GM12878 (cell line): Measurements from ENCODE around the gene GPATCH2L. TPM values are rescaled to one million over a fixed set of nuclear protein-coding genes. Genes with fewer than 3 reads are reported as not detected.

Source experiments
- ATF7 ChIP-seq: fragments of 450-650 bp; IDR thresholded peaks from 2 replicates; pipeline ENCODE4 v1.6.1; 2016; ENCODE audit warnings: low read depth, mild to moderate bottlenecking
- BCLAF1 ChIP-seq: fragments of 450-650 bp; IDR thresholded peaks from 2 replicates; pipeline ENCODE4 v1.6.1; 2017; ENCODE audit warnings: antibody characterized with exemption, mild to moderate bottlenecking, moderate library complexity
- BRCA1 ChIP-seq: IDR thresholded peaks from 2 replicates; pipeline ENCODE4 v1.6.1; 2011; ENCODE audit warnings: low read depth, low read length, improper control_type of control experiment
- CTCF ChIP-seq, 3 experiments: IDR thresholded peaks in 2 of 3; conservative IDR thresholded peaks in 1 of 3; 2 replicates each; pipeline ENCODE4 v1.5.1; 2011; ENCODE audit warnings: low read depth in 3 of 3, low read length in 3 of 3, mild to moderate bottlenecking in 3 of 3, control low read depth in 2 of 3, moderate library complexity in 2 of 3, inconsistent platforms in 1 of 3, mixed read lengths in 1 of 3; ENCODE audit not compliant: control insufficient read depth in 2 of 3, insufficient read depth in 1 of 3; ENCODE audit errors: extremely low read depth in 1 of 3
- EED ChIP-seq: sonication (generic); IDR thresholded peaks from 2 replicates; pipeline ENCODE4 v1.6.1; 2016; ENCODE audit warnings: antibody characterized with exemption, low read depth
- GABPA ChIP-seq: IDR thresholded peaks from 2 replicates; pipeline ENCODE4 v1.6.1; 2014; ENCODE audit warnings: antibody characterized with exemption, low read depth, mild to moderate bottlenecking, inconsistent platforms
- IKZF1 ChIP-seq: fragments of 450-650 bp; conservative IDR thresholded peaks from 2 replicates; pipeline ENCODE4 v1.6.1; 2017; ENCODE audit warnings: antibody characterized with exemption, mild to moderate bottlenecking
- KAT2A ChIP-seq: conservative IDR thresholded peaks from 2 replicates; pipeline ENCODE4 v1.6.1; 2011; ENCODE audit warnings: low read depth, low read length; ENCODE audit not compliant: control insufficient read depth
- KLF5 ChIP-seq: fragments of 450-650 bp; IDR thresholded peaks from 2 replicates; pipeline ENCODE4 v1.6.1; 2014; ENCODE audit warnings: mild to moderate bottlenecking; ENCODE audit not compliant: partially characterized antibody
- MXI1 ChIP-seq: fragments of 150-350 bp; IDR thresholded peaks from 2 replicates; pipeline ENCODE4 v1.6.1; 2011; ENCODE audit warnings: low read depth, mild to moderate bottlenecking, inconsistent platforms, low read length, improper control_type of control experiment
- NRF1 ChIP-seq: conservative IDR thresholded peaks from 2 replicates; pipeline ENCODE4 v1.6.1; 2011; ENCODE audit warnings: mild to moderate bottlenecking, low read depth, low read length, improper control_type of control experiment
- POLR2AphosphoS2 ChIP-seq: IDR thresholded peaks from 2 replicates; pipeline ENCODE4 v1.6.1; 2011; ENCODE audit warnings: low read depth, mild to moderate bottlenecking, low read length, improper control_type of control experiment, moderate library complexity
- RUNX3 ChIP-seq: IDR thresholded peaks from 2 replicates; pipeline ENCODE4 v1.6.1; 2012; ENCODE audit warnings: low read length, inconsistent platforms
- SKIL ChIP-seq: fragments of 450-650 bp; IDR thresholded peaks from 2 replicates; pipeline ENCODE4 v1.6.1; 2017; ENCODE audit warnings: mild to moderate bottlenecking, low read depth, inconsistent platforms; ENCODE audit not compliant: poor library complexity, severe bottlenecking
- STAT1 ChIP-seq: fragments of 450-650 bp; conservative IDR thresholded peaks from 2 replicates; pipeline ENCODE4 v1.6.1; 2014; ENCODE audit warnings: antibody characterized with exemption, mild to moderate bottlenecking
- SUPT20H ChIP-seq: IDR thresholded peaks from 2 replicates; pipeline ENCODE4 v1.6.1; 2011; ENCODE audit warnings: low read depth, mild to moderate bottlenecking, low read length, moderate library complexity, borderline replicate concordance; ENCODE audit not compliant: control insufficient read depth
- TAF1 ChIP-seq: IDR thresholded peaks from 2 replicates; pipeline ENCODE4 v1.6.1; 2011; ENCODE audit warnings: mild to moderate bottlenecking, low read depth, low read length, borderline replicate concordance
- TCF3 ChIP-seq: IDR thresholded peaks from 2 replicates; pipeline ENCODE4 v1.6.1; 2012; ENCODE audit warnings: low read depth, mild to moderate bottlenecking, low read length, borderline replicate concordance; ENCODE audit not compliant: insufficient read depth
- USF2 ChIP-seq: IDR thresholded peaks from 2 replicates; pipeline ENCODE4 v1.6.1; 2011; ENCODE audit warnings: low read depth, low read length, improper control_type of control experiment, borderline replicate concordance
- YBX1 ChIP-seq: fragments of 450-650 bp; IDR thresholded peaks from 2 replicates; pipeline ENCODE4 v1.6.1; 2016; ENCODE audit warnings: antibody characterized with exemption
- polyA plus RNA-seq, 11 experiments: library from polyadenylated mRNA; depleted of rRNA in 4 of 11; unstranded in 6 of 11; stranded (reverse) in 5 of 11; fragments of >200 nt; fragmentation: Nextera tagmentation in 4 of 11; fragmentation: Illumina TruSeq in 1 of 11; extraction: Ambion mirVana in 4 of 11; extraction: Trizol in 1 of 11; gene quantifications; 1 replicate in 1 of 11; 2 replicates in 10 of 11; pipeline versions ENCODE4 v1.2.1 to v1.2.3, GENCODE V29; 2011 to 2016; ENCODE audit warnings: inconsistent platforms in 2 of 11, missing spikeins in 2 of 11, low read depth in 1 of 11
- total RNA-seq, 4 experiments: library from RNA; depleted of rRNA in 3 of 4; stranded (reverse); fragments of >200 nt in 3 of 4; fragmentation: Illumina TruSeq in 1 of 4; extraction: Trizol in 1 of 4; gene quantifications; 2 replicates each; pipeline versions ENCODE4 v1.2.1 to v1.2.3, GENCODE V29; 2013 to 2021

GPATCH2L gene
- total and polyA plus RNA-seq, 10 of the 15 experiments (the other 5 are each of a cell fraction or from before 2014, with no cell fraction given) = 9.1 to 50.9 (median 24.4) TPM

- peak; percentile 57 for TF ChIP-seq SKIL
- TF ChIP-seq STAT1 = no peak
- TF ChIP-seq IKZF1 = peak; percentile 64
- TF ChIP-seq CTCF (IDR thresholded peaks at IDR 0.05 in 2 of 3, conservative IDR thresholded peaks at IDR 0.05 in 1 of 3; ENCODE audit: control insufficient read depth in 2 of 3, extremely low read depth in 1 of 3, insufficient read depth in 1 of 3, low read depth in 3 of 3, low read length in 3 of 3) = no peak
- no peak for TF ChIP-seq SUPT20H
- peak; percentile 55 for TF ChIP-seq KLF5
- no peak for TF ChIP-seq KAT2A
- 0 out of 2 replicates have a peak, but pooled peaks have one; percentile 4 for TF ChIP-seq TAF1
- no peak for TF ChIP-seq TCF3
- no peak for TF ChIP-seq BRCA1
- peak; percentile 61 for TF ChIP-seq RUNX3
- TF ChIP-seq EED = peak; percentile 88
- 0 out of 2 replicates have a peak, but pooled peaks have one; percentile 2 for TF ChIP-seq NRF1
- TF ChIP-seq POLR2AphosphoS2 = peak; percentile 76
- no peak for TF ChIP-seq GABPA
- peak; percentile 90 for TF ChIP-seq ATF7
- no peak for TF ChIP-seq YBX1
- peak; percentile 90 for TF ChIP-seq MXI1
- no peak for TF ChIP-seq BCLAF1
- TF ChIP-seq USF2 = peak; percentile 40; the same call in 1 of the 2 replicates
Observed at GRCh38 chr14:76203086-76204001, 51.6 kb downstream of the GPATCH2L start (continued).
